ENCODE data around the gene PSMC2. TPM values are rescaled to one million over a fixed set of nuclear protein-coding genes. Genes with fewer than 3 reads are reported as not detected.

The PSMC2 gene
- total RNA-seq, 6 experiments from 2014 or later: 71.3 to 96.6 (median 78.2) TPM

DNA sequence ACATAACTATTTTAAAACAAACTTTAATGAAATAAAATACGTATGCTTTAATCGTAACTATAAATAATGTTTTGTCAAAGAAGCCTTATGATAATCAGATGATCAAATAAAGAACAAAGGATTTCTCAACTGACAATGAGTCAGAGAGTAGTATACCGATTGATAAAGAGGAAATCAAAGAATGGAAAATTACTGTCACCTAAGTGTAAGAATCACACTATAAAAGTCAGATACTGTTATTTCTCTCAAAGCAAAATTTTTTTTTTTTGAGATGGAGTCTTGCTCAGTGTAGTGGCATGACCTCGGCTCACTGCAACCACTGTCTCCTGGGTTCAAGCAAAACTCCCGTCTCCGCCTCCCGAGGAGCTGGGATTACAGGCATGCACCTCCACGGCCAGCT lies 21.7 kb upstream of the PSMC2 start:
- H3K4me1 ChIP-seq: no peaks in the 10 kb centered on the region
- ATAC-seq: no peak
- no peak overlapping the region for H3K27ac ChIP-seq
- no peak for DNase-seq
- H3K9me3 ChIP-seq: no peaks in the 10 kb centered on the region
- WGBS (ENCODE audit: insufficient coverage, low coverage, low lambda C conversion rate, missing lambda C conversion rate): 87% methylated on average over 7 of the region's 8 CpGs
- TF ChIP-seq, protein P1, sequence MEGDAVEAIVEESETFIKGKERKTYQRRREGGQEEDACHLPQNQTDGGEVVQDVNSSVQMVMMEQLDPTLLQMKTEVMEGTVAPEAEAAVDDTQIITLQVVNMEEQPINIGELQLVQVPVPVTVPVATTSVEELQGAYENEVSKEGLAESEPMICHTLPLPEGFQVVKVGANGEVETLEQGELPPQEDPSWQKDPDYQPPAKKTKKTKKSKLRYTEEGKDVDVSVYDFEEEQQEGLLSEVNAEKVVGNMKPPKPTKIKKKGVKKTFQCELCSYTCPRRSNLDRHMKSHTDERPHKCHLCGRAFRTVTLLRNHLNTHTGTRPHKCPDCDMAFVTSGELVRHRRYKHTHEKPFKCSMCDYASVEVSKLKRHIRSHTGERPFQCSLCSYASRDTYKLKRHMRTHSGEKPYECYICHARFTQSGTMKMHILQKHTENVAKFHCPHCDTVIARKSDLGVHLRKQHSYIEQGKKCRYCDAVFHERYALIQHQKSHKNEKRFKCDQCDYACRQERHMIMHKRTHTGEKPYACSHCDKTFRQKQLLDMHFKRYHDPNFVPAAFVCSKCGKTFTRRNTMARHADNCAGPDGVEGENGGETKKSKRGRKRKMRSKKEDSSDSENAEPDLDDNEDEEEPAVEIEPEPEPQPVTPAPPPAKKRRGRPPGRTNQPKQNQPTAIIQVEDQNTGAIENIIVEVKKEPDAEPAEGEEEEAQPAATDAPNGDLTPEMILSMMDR (IDR thresholded peaks at IDR 0.05): no peak
- TF ChIP-seq POLR2A (IDR thresholded peaks at IDR 0.05): no peak
- intact Hi-C loops (cut with DNase I): no loop called here
- no peaks in the 10 kb centered on the region for H3K27me3 ChIP-seq
- H3K4me3 ChIP-seq: no peak overlapping the region
- peaks cover 0 to 66% (median 30%) of the 10 kb centered on the region in 4 donors for H3K36me3 ChIP-seq

DNA sequence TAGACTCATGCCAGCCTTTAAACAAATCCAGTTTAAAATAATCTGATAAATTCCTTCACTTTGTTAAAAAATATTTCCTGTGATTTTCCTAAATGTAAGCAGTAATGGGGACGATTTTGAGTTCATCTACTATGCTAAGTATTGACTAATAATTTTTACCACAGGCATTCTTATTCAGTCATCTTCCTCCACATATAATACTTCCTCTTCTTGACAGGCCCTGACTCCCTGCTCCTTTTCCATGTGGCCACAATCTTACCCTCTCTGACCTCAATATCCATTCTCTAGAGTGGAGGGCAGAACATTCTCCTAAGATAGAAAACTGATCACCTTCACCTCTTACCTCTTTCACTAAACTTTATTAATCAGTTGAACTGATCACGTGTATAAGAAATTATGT lies 10.7 kb upstream of the PSMC2 start:
- no peak for ATAC-seq
- Histone ChIP-seq H3K4me1 (peaks cover 0 to 7% (median 0%) of the 10 kb centered on the region in 4 donors), H3K27me3 (no peaks in the 10 kb centered on the region), H3K27ac (no peak overlapping the region), H3K9me3 (no peaks in the 10 kb centered on the region), H3K36me3 (peaks cover 0 to 47% (median 20%) of the 10 kb centered on the region in 4 donors), H3K4me3 (no peak overlapping the region)
- WGBS (ENCODE audit: insufficient coverage, low coverage, low lambda C conversion rate, missing lambda C conversion rate): 66% methylated on average over 2 of the region's 2 CpGs
- intact Hi-C loops (cut with DNase I): no loop called here
- TF ChIP-seq, protein P1 (IDR thresholded peaks at IDR 0.05): no peak
- TF ChIP-seq POLR2A (IDR thresholded peaks at IDR 0.05): no peak
- DNase-seq: no peak

DNA sequence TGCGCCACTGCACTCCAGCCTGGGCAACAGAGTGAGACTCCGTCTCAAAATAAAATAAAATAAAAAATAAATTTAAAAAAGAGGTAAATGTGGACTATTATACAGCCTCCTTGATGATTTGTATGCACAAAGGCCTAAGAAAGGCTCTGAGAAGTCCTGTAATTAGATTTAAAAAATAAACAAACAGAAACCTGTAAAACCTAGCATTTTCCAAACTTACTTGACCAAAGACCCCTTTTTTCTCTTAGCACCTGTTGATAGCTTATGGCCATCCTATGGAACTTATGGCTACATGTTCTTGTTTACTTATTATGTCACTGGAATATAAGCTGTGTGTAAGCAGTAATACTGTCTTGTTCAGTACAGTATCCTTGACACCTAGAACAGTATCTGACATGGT lies 8.6 kb upstream of the PSMC2 start:
- Histone ChIP-seq H3K4me3 (no peak overlapping the region), H3K27ac (no peak overlapping the region), H3K27me3 (no peaks in the 10 kb centered on the region), H3K9me3 (no peaks in the 10 kb centered on the region), H3K36me3 (peaks cover 0 to 48% (median 20%) of the 10 kb centered on the region in 4 donors), H3K4me1 (peaks cover 0 to 18% (median 0%) of the 10 kb centered on the region in 4 donors)
- no CpG with 5 or more reads among the region's 2 CpGs for WGBS (ENCODE audit: insufficient coverage, low coverage, low lambda C conversion rate, missing lambda C conversion rate)
- intact Hi-C loops (cut with DNase I): no loop called here
- TF ChIP-seq, protein P1 (IDR thresholded peaks at IDR 0.05): no peak
- TF ChIP-seq POLR2A (IDR thresholded peaks at IDR 0.05): no peak
- DNase-seq (no peak), ATAC-seq (no peak)

DNA sequence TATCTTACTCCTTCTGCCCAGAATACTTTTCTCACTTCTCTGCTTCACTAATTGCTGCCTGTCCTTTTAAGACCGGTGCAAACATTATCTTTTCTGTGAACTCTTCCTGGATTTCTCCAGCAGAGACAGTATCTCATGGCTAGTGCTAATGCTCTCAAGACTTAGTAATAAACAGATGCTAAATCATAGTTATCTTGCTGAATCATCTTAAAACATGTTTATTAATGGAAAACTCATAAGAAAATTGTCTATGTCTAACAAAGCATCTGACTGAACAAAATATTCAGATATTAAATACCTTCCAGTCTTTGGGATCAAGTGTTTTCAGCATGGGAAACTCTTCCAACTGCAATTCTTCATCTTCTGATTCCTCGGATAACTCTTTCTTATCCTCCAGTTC lies 6.0 kb upstream of the PSMC2 start:
- H3K27me3 ChIP-seq: no peaks in the 10 kb centered on the region
- no peaks in the 10 kb centered on the region for H3K9me3 ChIP-seq
- H3K27ac ChIP-seq: no peak overlapping the region
- peaks cover 0 to 37% (median 20%) of the 10 kb centered on the region in 4 donors for H3K36me3 ChIP-seq
- H3K4me3 ChIP-seq: no peak overlapping the region
- H3K4me1 ChIP-seq: peaks cover 0 to 18% (median 2%) of the 10 kb centered on the region in 4 donors
- TF ChIP-seq POLR2A (IDR thresholded peaks at IDR 0.05): no peak
- DNase-seq (no peak), ATAC-seq (no peak)
- 85% methylated on average over 2 of the region's 2 CpGs for WGBS (ENCODE audit: insufficient coverage, low coverage, low lambda C conversion rate, missing lambda C conversion rate)
- intact Hi-C loops (cut with DNase I): no loop called here

DNA sequence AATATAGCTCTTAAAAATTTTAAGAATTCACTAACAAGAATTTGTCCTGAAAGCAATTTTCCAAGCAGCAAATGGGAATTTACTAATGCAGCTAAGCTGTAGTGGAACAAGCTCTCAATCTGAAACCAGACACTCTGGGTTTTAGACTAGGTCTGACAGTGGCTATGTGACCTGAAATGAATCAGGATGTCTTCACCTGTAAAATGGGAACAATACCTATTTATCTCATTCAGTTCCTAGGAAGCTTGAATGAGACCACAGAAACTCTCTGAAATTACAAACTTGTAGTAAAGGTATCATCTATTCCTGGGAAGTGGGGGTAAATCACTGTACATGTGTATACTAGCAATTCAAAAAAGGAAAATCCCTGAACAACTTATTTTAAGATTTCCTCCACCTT lies 4.1 kb upstream of the PSMC2 start:
- no peak for DNase-seq
- no peaks in the 10 kb centered on the region for H3K9me3 ChIP-seq
- peaks cover 0 to 18% (median 2%) of the 10 kb centered on the region in 4 donors for H3K4me1 ChIP-seq
- H3K27me3 ChIP-seq: no peaks in the 10 kb centered on the region
- peak overlapping the region in 1 of 3 donors; percentile 76 for H3K27ac ChIP-seq
- H3K36me3 ChIP-seq: peaks cover 0 to 20% (median 7%) of the 10 kb centered on the region in 4 donors
- TF ChIP-seq, protein P1 (IDR thresholded peaks at IDR 0.05): no peak
- no peak for TF ChIP-seq POLR2A (IDR thresholded peaks at IDR 0.05)
- intact Hi-C loops (cut with DNase I): no loop called here
- peak overlapping the region; percentile 90 to 98 (median 96) for H3K4me3 ChIP-seq
- ATAC-seq: no peak

Measured in right lobe of liver (tissue), 6 donors.